Stomach (tissue), 9 donors: Measurements from ENCODE around the gene MSX1. TPM values are rescaled to one million over a fixed set of nuclear protein-coding genes. Genes with fewer than 3 reads are reported as not detected.

Source experiments
- DNase-seq, 2 donors: peaks; one replicate each; pipeline versions ENCODE4 v3.0.0 to v3.0.0-alpha.2; 2013 to 2019
- H3K27ac ChIP-seq, 5 donors: fragments of 200-600 bp in 4 of 5; sonication (generic) in 4 of 5; one replicate each; pipeline ENCODE4 v1.5.1; 2013 to 2019; ENCODE audit warnings: mild to moderate bottlenecking in 1 of 5, moderate library complexity in 1 of 5
- H3K27me3 ChIP-seq, 3 donors: fragments of 200-600 bp; sonication (generic); one replicate each; pipeline ENCODE4 v1.5.1; 2017 to 2019; ENCODE audit warnings: mixed run types in 1 of 3
- H3K36me3 ChIP-seq, 4 donors: fragments of 200-600 bp; sonication (generic); 1 replicate in 3 of 4; 2 replicates in 1 of 4; pipeline ENCODE4 v1.5.1; 2016 to 2019
- H3K4me1 ChIP-seq, 4 donors: fragments of 200-600 bp; sonication (generic); one replicate each; pipeline ENCODE4 v1.5.1; 2016 to 2019
- H3K4me3 ChIP-seq, 4 donors: fragments of 200-600 bp; sonication (generic) in 3 of 4; one replicate each; pipeline ENCODE4 v1.5.1; 2016 to 2019; ENCODE audit warnings: mild to moderate bottlenecking in 1 of 4
- H3K9me3 ChIP-seq, 4 donors: fragments of 200-600 bp; sonication (generic); one replicate each; pipeline ENCODE4 v1.5.1; 2016 to 2019
- CTCF ChIP-seq, 7 experiments: fragments of 450-650 bp in 4 of 7; fragments of 200-600 bp in 3 of 7; sonication (generic) in 3 of 7; IDR thresholded peaks; one replicate each; pipeline ENCODE4 v1.5.1; 2016 to 2019; ENCODE audit warnings: antibody characterized with exemption in 7 of 7, control low read depth in 2 of 7, mild to moderate bottlenecking in 1 of 7
- EP300 ChIP-seq: sonication (generic); formaldehyde crosslinking; IDR thresholded peaks from one replicate; pipeline ENCODE4 v1.6.1; 2017; ENCODE audit warnings: antibody characterized with exemption
- POLR2A ChIP-seq, 4 donors: fragments of 450-650 bp; IDR thresholded peaks; one replicate each; pipeline ENCODE4 v1.6.1; 2016; ENCODE audit warnings: antibody characterized with exemption in 4 of 4, control low read depth in 2 of 4, mild to moderate bottlenecking in 1 of 4, moderate library complexity in 1 of 4
- POLR2AphosphoS5 ChIP-seq, 3 donors: sonication (generic); formaldehyde crosslinking; IDR thresholded peaks; one replicate each; pipeline ENCODE4 v1.6.1; 2016; ENCODE audit warnings: antibody characterized with exemption in 3 of 3
- WGBS, 5 donors: extraction: QIAGEN DNeasy Blood & Tissue Kit in 3 of 5; methylation state at CpG; one replicate each; pipeline versions ENCODE4 v1.1.5 to v1.1.7; 2013 to 2018; 5-methylcytosine and 5-hydroxymethylcytosine counted together
- intact Hi-C: fragments of 100-400 bp; cut with DNase I; formaldehyde crosslinking; loops from one replicate; pipeline ENCODE4 v1.15.1; 2023; ENCODE audit warnings: low total_unique reads
- polyA plus RNA-seq, 3 donors: library from polyadenylated mRNA; stranded (reverse); fragments of 200-250 nt; gene quantifications; one replicate each; pipeline ENCODE4 v1.2.3, GENCODE V29; 2013
- total RNA-seq, 5 donors: library from RNA; depleted of rRNA; stranded (reverse); fragments of >200 nt; gene quantifications; one replicate each; pipeline versions ENCODE4 v1.1.0 to v1.2.3, GENCODE V29; 2014 to 2016
- donor health status: healthy with polysubstance abuse.
- donor health status: Bipolar disorder and iron deficiency.
- donor health status: healthy.

MSX1 gene
- total and polyA plus RNA-seq, 8 donors, result 0.55 to 6.5 (median 1.1) TPM; not detected in 3

DNA sequence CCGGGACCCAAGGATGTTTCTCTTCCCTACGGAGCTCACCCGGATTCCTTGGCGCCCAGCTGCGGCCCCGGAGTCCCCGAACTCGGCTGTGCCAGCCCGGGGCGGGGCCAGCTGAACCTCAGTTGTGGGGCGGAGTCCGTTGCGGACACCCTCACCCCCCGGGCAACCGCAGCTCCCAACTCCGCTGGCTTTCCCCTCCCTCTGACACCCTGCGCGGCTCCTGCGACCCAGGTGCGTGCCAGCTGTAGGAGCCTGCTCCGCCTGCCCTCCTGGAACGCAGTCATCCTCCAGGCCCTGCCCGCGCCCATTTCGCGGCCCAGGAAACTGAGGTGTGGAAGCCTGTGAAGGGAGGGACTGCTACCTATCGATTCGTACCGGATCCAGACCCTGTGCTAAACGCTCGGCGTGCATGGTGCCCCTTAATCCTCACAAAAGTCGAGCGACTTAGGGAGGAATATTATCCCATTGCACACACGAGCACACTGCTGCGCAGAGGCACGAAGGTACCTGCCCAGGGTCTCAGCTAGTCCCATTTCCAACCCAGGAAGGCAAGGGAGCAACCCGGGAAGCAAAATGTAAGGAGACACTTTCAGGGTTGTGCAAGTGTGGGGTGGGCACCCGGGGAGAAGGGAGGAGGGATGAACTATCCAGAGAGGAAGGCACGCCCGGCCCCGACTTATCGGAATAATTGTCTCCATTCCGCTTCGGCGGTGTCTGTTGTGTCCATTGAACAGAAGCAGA, 12.3 kb downstream of the MSX1 start:
- Histone ChIP-seq H3K27ac (no peak overlapping the region), H3K9me3 (no peaks in the 10 kb centered on the region), H3K27me3 (peaks cover 36 to 100% (median 100%) of the 10 kb centered on the region in 3 donors), H3K4me3 (no peak overlapping the region), H3K36me3 (no peaks in the 10 kb centered on the region), H3K4me1 (peaks cover 7 to 50% (median 18%) of the 10 kb centered on the region in 4 donors)
- no peak for DNase-seq
- intact Hi-C loops, result no loop called here
- TF ChIP-seq EP300 (no peak), POLR2AphosphoS5 (IDR thresholded peaks at IDR 0.05) (no peak), CTCF (IDR thresholded peaks at IDR 0.05) (no peak), POLR2A (IDR thresholded peaks at IDR 0.05) (no peak)
- 4 to 11% (median 5%) methylated on average over 22 to 46 of the region's 46 CpGs for WGBS, 5 donors

GRCh38 chr4:4872314-4872903, 12.9 kb downstream of the MSX1 start:
- intact Hi-C loops, result no loop called here

DNA sequence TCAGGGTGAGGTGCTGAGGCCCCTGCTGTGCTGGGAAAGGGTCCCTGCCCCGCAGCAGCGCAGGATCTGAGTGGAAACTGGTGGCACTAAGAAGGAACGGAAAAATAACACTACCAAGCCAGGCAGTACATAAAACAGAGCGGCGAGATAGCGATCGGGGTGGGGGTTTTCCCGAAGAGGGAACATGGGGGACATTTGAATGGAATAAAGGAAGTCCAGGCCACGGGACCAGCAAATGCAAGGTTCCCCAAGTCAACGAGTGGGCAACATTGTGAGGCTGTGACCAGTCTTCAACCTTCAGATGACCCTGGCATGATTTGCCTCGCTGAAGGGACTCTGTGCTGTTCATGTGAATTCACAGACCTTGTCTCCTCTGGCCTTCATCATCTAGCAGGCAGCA, 13.7 kb downstream of the MSX1 start:
- DNase-seq, result no peak
- peaks cover 23 to 100% (median 87%) of the 10 kb centered on the region in 3 donors for H3K27me3 ChIP-seq
- 15 to 33% (median 19%) methylated on average over 11 of the region's 11 CpGs for WGBS, 5 donors
- no peaks in the 10 kb centered on the region for H3K9me3 ChIP-seq
- TF ChIP-seq EP300 (no peak), POLR2AphosphoS5 (IDR thresholded peaks at IDR 0.05) (no peak), CTCF (IDR thresholded peaks at IDR 0.05) (no peak), POLR2A (IDR thresholded peaks at IDR 0.05) (no peak)
- peaks cover 0 to 35% (median 10%) of the 10 kb centered on the region in 4 donors for H3K4me1 ChIP-seq
- no peak overlapping the region for H3K27ac ChIP-seq
- no peaks in the 10 kb centered on the region for H3K36me3 ChIP-seq
- intact Hi-C loops, result no loop called here
- no peak overlapping the region for H3K4me3 ChIP-seq

More at GRCh38 chr4:4872314-4872903, 12.9 kb downstream of the MSX1 start:
- TF ChIP-seq EP300 (no peak), POLR2AphosphoS5 (IDR thresholded peaks at IDR 0.05) (no peak), POLR2A (IDR thresholded peaks at IDR 0.05) (no peak), CTCF (IDR thresholded peaks at IDR 0.05) (no peak)
- Histone ChIP-seq H3K27ac (no peak overlapping the region), H3K27me3 (peaks cover 30 to 100% (median 95%) of the 10 kb centered on the region in 3 donors), H3K36me3 (no peaks in the 10 kb centered on the region), H3K4me1 (peaks cover under 1 to 43% (median 11%) of the 10 kb centered on the region in 4 donors), H3K9me3 (no peaks in the 10 kb centered on the region), H3K4me3 (no peak overlapping the region)
- WGBS, 5 donors, result 5 to 14% (median 6%) methylated on average over 13 to 28 of the region's 28 CpGs
- no peak for DNase-seq

- H3K27ac ChIP-seq, result no peak overlapping the region
- intact Hi-C loops, result no loop called here
- peaks cover 0 to 31% (median 10%) of the 10 kb centered on the region in 4 donors for H3K4me1 ChIP-seq
- H3K4me3 ChIP-seq, result no peak overlapping the region
- H3K36me3 ChIP-seq, result no peaks in the 10 kb centered on the region
- no peak for TF ChIP-seq POLR2AphosphoS5 (IDR thresholded peaks at IDR 0.05)
- no peak for TF ChIP-seq POLR2A (IDR thresholded peaks at IDR 0.05)
- no peak for TF ChIP-seq CTCF (IDR thresholded peaks at IDR 0.05)
- no peak for TF ChIP-seq EP300
- peaks cover 15 to 98% (median 76%) of the 10 kb centered on the region in 3 donors for H3K27me3 ChIP-seq
- WGBS, 5 donors, result 57 to 84% (median 65%) methylated on average over 2 of the region's 2 CpGs
- DNase-seq, result no peak
- H3K9me3 ChIP-seq, result no peaks in the 10 kb centered on the region
Observed at GRCh38 chr4:4874254-4874653, 14.8 kb downstream of the MSX1 start.
